ENCODE measurements around the gene DOK7. TPM values are rescaled to one million over a fixed set of nuclear protein-coding genes. Genes with fewer than 3 reads are reported as not detected.

Gene DOK7
- total and polyA plus RNA-seq, 4 donors = 0.13 to 0.84 (median 0.46) TPM

GRCh38 chr4:3422808-3423297 is 40.3 kb upstream of the DOK7 start:
- Histone ChIP-seq H3K27ac (ENCODE audit: low read depth in 1 of 2, low read length in 2 of 2) (no peak overlapping the region), H3K9me3 (ENCODE audit: control insufficient read depth in 4 of 4, low read length in 3 of 4) (no peaks in the 10 kb centered on the region), H3K36me3 (ENCODE audit: control insufficient read depth in 4 of 4, insufficient read depth in 3 of 4, low read depth in 1 of 4, low read length in 3 of 4) (peaks cover 6 to 42% (median 10%) of the 10 kb centered on the region in 4 donors), H3K4me3 (ENCODE audit: low read depth in 1 of 3, low read length in 3 of 3) (no peak overlapping the region), H3K4me1 (ENCODE audit: control insufficient read depth in 4 of 4, insufficient read depth in 4 of 4, low read length in 3 of 4) (peaks cover 0 to 17% (median 6%) of the 10 kb centered on the region in 4 donors), H3K9ac (ENCODE audit: low read depth in 1 of 2, low read length in 2 of 2) (no peak overlapping the region), H3K27me3 (ENCODE audit: control insufficient read depth in 4 of 4, insufficient read depth in 4 of 4, low read length in 3 of 4) (no peaks in the 10 kb centered on the region)
- DNase-seq (ENCODE audit: low spot score) = no peak
- TF ChIP-seq HNF4A (conservative IDR thresholded peaks at IDR 0.05) (no peak), FOXA1 (IDR thresholded peaks at IDR 0.05) (no peak), NR2F2 (IDR thresholded peaks at IDR 0.05) (no peak), YY1 (IDR thresholded peaks at IDR 0.05) (no peak), EGR1 (IDR thresholded peaks at IDR 0.05; ENCODE audit: low read depth in 2 of 2) (no peak), TAF1 (conservative IDR thresholded peaks at IDR 0.05) (no peak), RAD21 (IDR thresholded peaks at IDR 0.05) (no peak), REST (IDR thresholded peaks at IDR 0.05) (no peak)
- TF ChIP-seq, protein P1, sequence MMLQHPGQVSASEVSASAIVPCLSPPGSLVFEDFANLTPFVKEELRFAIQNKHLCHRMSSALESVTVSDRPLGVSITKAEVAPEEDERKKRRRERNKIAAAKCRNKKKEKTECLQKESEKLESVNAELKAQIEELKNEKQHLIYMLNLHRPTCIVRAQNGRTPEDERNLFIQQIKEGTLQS (IDR thresholded peaks at IDR 0.05) = no peak
- 94% methylated on average over 19 of the region's 19 CpGs for WGBS

DNA sequence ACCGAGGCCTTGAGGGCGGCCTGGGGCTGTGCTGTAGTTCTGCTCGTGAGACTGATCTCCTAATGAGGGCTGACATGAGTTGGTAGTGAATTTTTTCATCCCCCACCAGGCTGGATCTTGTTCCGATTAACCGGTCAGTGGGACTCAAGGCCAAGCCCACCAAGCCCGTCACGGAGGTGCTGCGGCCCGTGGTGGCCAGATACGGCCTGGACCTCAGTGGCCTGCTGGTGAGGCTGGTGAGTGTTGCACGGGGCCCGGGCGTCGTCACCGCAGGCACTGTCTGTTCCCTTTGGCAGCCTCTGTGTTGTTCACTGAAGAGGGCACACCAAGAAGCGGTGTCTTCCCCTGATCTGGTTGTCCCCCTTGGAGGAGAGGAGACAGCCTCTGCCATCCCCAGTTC is 39.7 kb upstream of the DOK7 start:
- H3K9me3 ChIP-seq (ENCODE audit: control insufficient read depth in 4 of 4, low read length in 3 of 4) = no peaks in the 10 kb centered on the region

More for the DNA sequence above, 39.7 kb upstream of the DOK7 start:
- Histone ChIP-seq H3K9ac (ENCODE audit: low read depth in 1 of 2, low read length in 2 of 2) (no peak overlapping the region), H3K27me3 (ENCODE audit: control insufficient read depth in 4 of 4, insufficient read depth in 4 of 4, low read length in 3 of 4) (no peaks in the 10 kb centered on the region), H3K4me3 (ENCODE audit: low read depth in 1 of 3, low read length in 3 of 3) (no peak overlapping the region), H3K36me3 (ENCODE audit: control insufficient read depth in 4 of 4, insufficient read depth in 3 of 4, low read depth in 1 of 4, low read length in 3 of 4) (peaks cover 6 to 46% (median 10%) of the 10 kb centered on the region in 4 donors), H3K4me1 (ENCODE audit: control insufficient read depth in 4 of 4, insufficient read depth in 4 of 4, low read length in 3 of 4) (peaks cover 0 to 12% (median 3%) of the 10 kb centered on the region in 4 donors), H3K27ac (ENCODE audit: low read depth in 1 of 2, low read length in 2 of 2) (no peak overlapping the region)
- 96% methylated on average over 16 of the region's 16 CpGs for WGBS
- TF ChIP-seq FOXA2 (IDR thresholded peaks at IDR 0.05) (no peak), CTCF (IDR thresholded peaks at IDR 0.05; ENCODE audit: low read depth, low read length, missing input control) (no peak), NR2F2 (IDR thresholded peaks at IDR 0.05) (no peak), TAF1 (conservative IDR thresholded peaks at IDR 0.05) (no peak)
- DNase-seq (ENCODE audit: low spot score) = no peak
